GM18520 (cell line): ENCODE measurements around the gene HOGA1.
"Not testable (repeated sequence)": the region's sequence is repeated elsewhere in the genome, so short reads cannot be mapped to it uniquely, and the experiment has no call there.

Source experiments
- ATAC-seq: cut with Tn5 transposase; IDR thresholded peaks from one replicate; pipeline ENCODE4 v1.9.1; 2021; ENCODE audit not compliant: unreplicated experiment

The HOGA1 gene

DNA sequence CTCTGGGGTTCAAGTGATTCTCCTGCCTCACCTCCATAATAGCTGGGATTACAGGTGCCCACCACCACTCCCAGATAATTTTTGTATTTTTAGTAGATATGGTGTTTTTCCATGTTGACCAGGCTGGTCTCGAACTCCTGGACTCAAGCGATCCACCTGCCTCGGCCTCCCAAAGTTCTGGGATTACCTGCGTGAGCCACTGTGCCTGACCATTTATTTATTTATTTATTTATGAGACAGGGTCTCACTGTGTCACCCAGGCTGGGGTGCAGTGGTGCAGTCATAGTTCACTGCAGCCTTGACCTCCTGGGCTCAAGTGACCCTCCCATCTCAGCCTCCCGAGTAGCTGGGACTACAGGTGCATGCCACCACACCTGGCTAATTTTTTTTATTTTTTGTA lies 29.9 kb upstream of the HOGA1 start:
- not testable (repeated sequence) for ATAC-seq

GRCh38 chr10:97555541-97555940 lies 28.6 kb upstream of the HOGA1 start:
- ATAC-seq = not testable (repeated sequence)

- ATAC-seq = not testable (repeated sequence)
These were observed 23.3 kb upstream of the HOGA1 start for GRCh38 chr10:97560731-97561381.

DNA sequence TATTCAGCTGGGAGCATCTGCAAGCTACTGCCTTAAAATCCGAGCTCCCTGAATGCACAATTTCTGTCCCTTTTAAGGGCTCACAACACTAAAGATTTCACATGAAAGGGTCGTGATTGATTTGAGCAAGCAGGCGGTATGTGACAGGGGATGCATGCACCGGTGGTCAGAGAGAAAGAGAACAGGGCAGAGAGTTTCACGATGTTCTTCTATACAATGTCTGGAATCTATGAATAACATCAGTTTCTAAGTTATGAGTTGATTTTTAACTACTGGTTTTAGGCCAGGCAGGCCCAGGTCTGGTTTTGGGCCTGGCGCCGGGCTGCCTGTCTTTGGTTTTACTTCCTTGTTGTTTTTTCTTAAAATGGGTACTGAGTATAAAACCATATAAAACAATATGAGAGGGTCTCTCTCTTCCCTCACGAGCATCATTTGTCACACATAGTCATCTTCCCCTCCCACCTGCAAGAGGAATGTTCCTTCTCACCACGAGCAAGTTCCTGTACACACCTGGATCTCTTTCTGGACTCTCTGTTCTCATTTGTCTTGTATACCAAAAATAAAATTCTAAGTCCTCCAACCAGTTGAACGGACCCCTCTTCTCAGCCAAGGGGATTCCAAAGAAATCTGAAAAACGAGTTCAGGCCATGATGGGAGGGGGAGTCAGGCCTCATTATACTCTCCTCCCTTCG lies 22.7 kb upstream of the HOGA1 start:
- ATAC-seq = not testable (repeated sequence)

DNA sequence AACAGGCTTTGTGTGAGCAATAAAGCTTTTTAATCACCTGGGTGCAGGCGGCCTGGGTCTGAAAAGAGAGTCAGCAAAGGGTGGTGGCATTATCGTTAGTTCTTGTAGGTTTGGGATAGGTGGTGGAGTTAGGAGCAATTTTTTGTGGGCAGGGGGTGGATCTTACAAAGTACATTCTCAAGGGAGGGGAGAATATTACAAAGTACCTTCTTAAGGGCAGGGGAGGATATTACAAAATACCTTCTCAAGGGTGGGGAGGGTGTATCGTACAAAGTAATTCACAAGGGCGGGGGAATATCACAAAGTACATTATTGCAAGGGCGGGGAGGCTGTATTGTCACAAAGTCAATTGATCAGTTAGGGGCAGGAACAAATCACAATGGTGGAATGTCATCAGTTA lies 21.9 kb upstream of the HOGA1 start:
- not testable (repeated sequence) for ATAC-seq

GRCh38 chr10:97563337-97563736 lies 20.9 kb upstream of the HOGA1 start:
- no peak for ATAC-seq

GRCh38 chr10:97564776-97565175 lies 19.4 kb upstream of the HOGA1 start:
- ATAC-seq = no peak

- ATAC-seq = no peak
These were observed 17.7 kb upstream of the HOGA1 start for GRCh38 chr10:97566336-97566996.

DNA sequence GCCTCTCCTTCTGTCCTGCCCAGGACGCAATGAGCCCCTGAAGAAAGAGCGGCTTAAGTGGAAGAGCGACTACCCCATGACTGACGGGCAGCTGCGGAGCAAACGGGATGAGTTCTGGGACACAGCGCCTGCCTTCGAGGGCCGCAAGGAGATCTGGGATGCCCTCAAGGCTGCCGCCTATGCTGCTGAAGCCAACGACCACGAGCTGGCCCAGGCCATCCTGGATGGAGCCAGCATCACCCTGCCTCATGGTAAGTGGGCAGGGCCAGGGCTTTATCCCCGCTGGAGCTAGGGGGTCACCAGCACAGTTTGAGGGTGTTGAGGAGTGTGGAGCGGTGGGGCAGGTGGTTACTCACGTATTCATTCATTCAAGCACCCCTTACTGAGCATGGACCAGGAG lies 16.3 kb upstream of the HOGA1 start:
- ATAC-seq = no peak

DNA sequence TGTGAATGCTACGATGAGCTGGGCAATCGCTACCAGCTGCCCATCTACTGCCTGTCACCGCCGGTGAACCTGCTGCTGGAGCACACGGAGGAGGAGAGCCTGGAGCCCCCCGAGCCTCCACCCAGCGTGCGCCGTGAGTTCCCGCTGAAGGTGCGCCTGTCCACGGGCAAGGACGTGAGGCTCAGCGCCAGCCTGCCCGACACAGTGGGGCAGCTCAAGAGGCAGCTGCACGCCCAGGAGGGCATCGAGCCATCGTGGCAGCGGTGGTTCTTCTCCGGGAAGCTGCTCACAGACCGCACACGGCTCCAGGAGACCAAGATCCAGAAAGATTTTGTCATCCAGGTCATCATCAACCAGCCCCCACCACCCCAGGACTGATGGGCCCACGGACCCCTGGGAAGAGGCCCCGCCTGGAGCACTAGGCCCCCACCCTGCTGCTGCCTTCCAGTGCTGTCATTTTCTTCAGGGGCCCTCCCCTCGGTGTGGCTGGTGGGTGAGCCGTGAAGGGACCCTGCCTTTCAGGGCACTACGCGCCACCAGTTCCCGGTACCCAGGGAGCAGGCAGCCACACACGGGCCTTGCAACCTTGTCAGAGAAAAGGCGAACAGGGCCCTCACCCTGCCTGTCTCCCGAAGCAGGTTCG lies 13.9 kb upstream of the HOGA1 start:
- no peak for ATAC-seq

- ATAC-seq = no peak
These were observed 13.3 kb upstream of the HOGA1 start for GRCh38 chr10:97570789-97571471.

GRCh38 chr10:97571622-97572021 lies 12.6 kb upstream of the HOGA1 start:
- no peak for ATAC-seq

- ATAC-seq = no peak
These were observed 11.8 kb upstream of the HOGA1 start, which contains the start of gene ANKRD2 for GRCh38 chr10:97572214-97572989. ANKRD2 (plus strand) TSS chr10:97572779; CDS start chr10:97572789, 10 bp downstream.

DNA sequence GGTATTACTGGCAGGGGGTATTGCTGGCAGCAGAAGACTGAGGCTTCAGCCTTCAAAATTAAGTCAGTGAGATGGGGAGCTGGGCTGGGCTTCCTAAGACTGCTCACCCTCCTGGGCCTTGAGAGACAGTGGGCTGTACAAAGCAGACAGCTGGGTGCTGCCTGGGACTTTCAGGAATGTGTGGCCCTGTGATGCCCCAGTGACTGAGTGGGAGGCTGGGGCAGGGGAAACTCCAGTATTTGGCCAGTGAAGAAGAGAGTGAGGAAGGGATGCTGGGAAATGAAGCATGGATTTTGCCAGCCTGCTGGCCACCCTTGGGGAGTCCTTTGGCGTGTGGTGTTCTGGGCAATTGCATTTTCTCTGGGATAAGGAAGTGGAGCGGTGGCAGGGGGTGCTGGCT lies 11.2 kb upstream of the HOGA1 start:
- no peak for ATAC-seq

GRCh38 chr10:97573672-97574071 lies 10.5 kb upstream of the HOGA1 start:
- no peak for ATAC-seq

GRCh38 chr10:97574374-97575126 lies 9.6 kb upstream of the HOGA1 start:
- no peak for ATAC-seq

GRCh38 chr10:97575127-97575668 lies 9.0 kb upstream of the HOGA1 start:
- ATAC-seq = no peak

DNA sequence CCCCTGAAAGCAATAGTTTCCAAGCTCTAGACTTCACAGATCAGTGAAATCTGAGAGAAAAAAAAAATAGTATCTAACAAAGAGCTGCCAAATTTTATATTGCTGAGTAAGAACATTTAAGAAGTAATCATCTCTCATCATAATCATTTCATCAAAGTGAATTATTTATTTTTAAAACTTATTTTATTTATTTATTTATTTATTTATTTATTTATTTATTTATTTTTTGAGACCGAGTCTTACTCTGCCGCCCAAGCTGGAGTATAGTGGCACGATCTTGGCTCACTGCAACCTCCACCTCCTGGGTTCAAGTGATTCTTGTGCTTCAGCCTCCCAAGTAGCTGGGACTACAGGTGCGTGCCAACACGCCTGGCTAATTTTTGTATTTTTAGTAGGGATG lies 7.7 kb upstream of the HOGA1 start:
- ATAC-seq = not testable (repeated sequence)

GRCh38 chr10:97577701-97578100 lies 6.5 kb upstream of the HOGA1 start:
- ATAC-seq = no peak
